ENCODE results near the gene PTPRQ. TPM values are rescaled to one million over a fixed set of nuclear protein-coding genes. Genes with fewer than 3 reads are reported as not detected.

Gene PTPRQ
- total RNA-seq, 1 donor from 2014 or later = 0.07 TPM

GRCh38 chr12:80704420-80704819 is 260.4 kb downstream of the PTPRQ start:
- H3K27ac ChIP-seq = no peak overlapping the region
- no peaks in the 10 kb centered on the region for H3K9me3 ChIP-seq (ENCODE audit: low read depth)
- no peaks in the 10 kb centered on the region for H4K20me1 ChIP-seq (ENCODE audit: low read depth)
- H3K9me3 Mint-ChIP-seq = peaks cover 3% of the 10 kb centered on the region
- peaks cover 10% of the 10 kb centered on the region for H3F3A ChIP-seq (ENCODE audit: low read depth)
- no peak overlapping the region for H2AFZ ChIP-seq (replicated peaks)
- DNase-seq (ENCODE audit: low spot score) = no peak
- peaks cover 18% of the 10 kb centered on the region for H3K4me1 ChIP-seq
- H3K27me3 ChIP-seq = peaks cover 50% of the 10 kb centered on the region
- H3K27ac Mint-ChIP-seq = no peak overlapping the region
- no peak overlapping the region for H3K4me2 ChIP-seq
- peaks cover 4% of the 10 kb centered on the region for H3K36me3 Mint-ChIP-seq
- no peak for TF ChIP-seq EZH2phosphoT487 (IDR thresholded peaks at IDR 0.05)
- H3K4me1 Mint-ChIP-seq = peaks cover 13% of the 10 kb centered on the region
- no peak overlapping the region for H3K4me3 ChIP-seq
- no peaks in the 10 kb centered on the region for H3K36me3 ChIP-seq
- no peaks in the 10 kb centered on the region for H3K79me2 ChIP-seq (ENCODE audit: low read depth)
- H3K9ac ChIP-seq = no peak overlapping the region
- H3K4me3 Mint-ChIP-seq = no peak overlapping the region
- H3K27me3 Mint-ChIP-seq (ENCODE audit: insufficient read depth, low read depth) = peaks cover 19% of the 10 kb centered on the region

DNA sequence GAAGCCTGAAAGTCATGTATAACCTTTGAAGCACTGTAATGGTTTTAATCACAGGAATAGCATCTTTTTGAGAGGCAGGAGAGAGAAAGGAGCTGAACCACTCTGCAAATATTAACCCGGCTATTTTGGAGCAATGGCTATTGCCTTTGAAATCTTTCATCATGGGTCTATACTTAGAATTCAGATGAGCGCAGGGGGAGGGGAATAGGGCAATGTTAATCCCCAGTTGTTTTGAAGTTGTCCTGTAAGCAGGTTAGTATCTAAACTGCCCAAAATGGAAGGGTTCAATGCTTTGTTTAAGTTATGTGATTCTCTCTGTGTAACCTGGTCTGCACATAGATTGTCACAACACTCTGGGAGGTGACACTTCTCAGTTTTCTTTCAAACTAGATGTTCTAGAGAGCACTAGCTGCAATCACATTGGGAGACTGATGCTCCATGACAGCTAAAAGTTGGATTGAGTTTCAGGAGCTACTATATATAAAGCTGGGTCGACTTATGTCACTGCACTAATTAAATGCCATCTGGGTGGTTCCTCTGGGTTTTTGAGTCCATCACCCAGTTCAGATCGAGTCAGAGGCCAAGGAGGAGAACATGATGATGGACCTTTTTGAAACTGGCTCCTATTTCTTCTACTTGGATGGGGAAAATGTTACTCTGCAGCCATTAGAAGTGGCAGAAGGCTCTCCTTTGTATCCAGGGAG is 263.2 kb downstream of the PTPRQ start, which contains the start of gene MYF6:
MYF6 (plus strand) TSS at position 509 of the 704 bp plus-strand sequence; CDS start at position 595, 86 bp downstream.
- peak within 1 kb of the TSS; percentile 88 for H2AFZ ChIP-seq (replicated peaks)
- H3K27me3 ChIP-seq = peaks cover 78% of the 10 kb centered on the region
- peaks cover 34% of the 10 kb centered on the region for H3K27me3 Mint-ChIP-seq (ENCODE audit: insufficient read depth, low read depth)
- peaks cover 3% of the 10 kb centered on the region for H3K9me3 Mint-ChIP-seq
- peaks cover 13% of the 10 kb centered on the region for H3K4me1 Mint-ChIP-seq
- peaks cover 18% of the 10 kb centered on the region for H3K4me1 ChIP-seq
- H3K27ac ChIP-seq = no peak within 1 kb of the TSS
- peaks cover 4% of the 10 kb centered on the region for H3K36me3 Mint-ChIP-seq
- no peak within 1 kb of the TSS for H3K27ac Mint-ChIP-seq
- H3K36me3 ChIP-seq = no peaks in the 10 kb centered on the region
- TF ChIP-seq EZH2 (IDR thresholded peaks at IDR 0.05) (no peak), CTCF (IDR thresholded peaks at IDR 0.05) (no peak), EZH2phosphoT487 (IDR thresholded peaks at IDR 0.05) (no peak)
- H3K79me2 ChIP-seq (ENCODE audit: low read depth) = no peaks in the 10 kb centered on the region
- peak within 1 kb of the TSS; percentile 48 for H3K4me3 ChIP-seq
- H4K20me1 ChIP-seq (ENCODE audit: low read depth) = no peaks in the 10 kb centered on the region
- no peaks in the 10 kb centered on the region for H3K9me3 ChIP-seq (ENCODE audit: low read depth)
- no peak for DNase-seq (ENCODE audit: low spot score)
- H3K4me2 ChIP-seq = peak within 1 kb of the TSS; percentile 76
- H3F3A ChIP-seq (ENCODE audit: low read depth) = peaks cover 25% of the 10 kb centered on the region
- no peak within 1 kb of the TSS for H3K9ac ChIP-seq
- peak within 1 kb of the TSS; percentile 86 for H3K4me3 Mint-ChIP-seq

DNA sequence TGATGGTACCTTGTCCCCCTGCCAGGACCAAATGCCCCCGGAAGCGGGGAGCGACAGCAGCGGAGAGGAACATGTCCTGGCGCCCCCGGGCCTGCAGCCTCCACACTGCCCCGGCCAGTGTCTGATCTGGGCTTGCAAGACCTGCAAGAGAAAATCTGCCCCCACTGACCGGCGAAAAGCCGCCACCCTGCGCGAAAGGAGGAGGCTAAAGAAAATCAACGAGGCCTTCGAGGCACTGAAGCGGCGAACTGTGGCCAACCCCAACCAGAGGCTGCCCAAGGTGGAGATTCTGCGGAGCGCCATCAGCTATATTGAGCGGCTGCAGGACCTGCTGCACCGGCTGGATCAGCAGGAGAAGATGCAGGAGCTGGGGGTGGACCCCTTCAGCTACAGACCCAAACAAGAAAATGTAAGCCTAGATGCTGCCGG is 263.8 kb downstream of the PTPRQ start:
- H3K4me3 Mint-ChIP-seq = peak overlapping the region; percentile 86
- no peaks in the 10 kb centered on the region for H3K79me2 ChIP-seq (ENCODE audit: low read depth)
- no peak overlapping the region for H3K9ac ChIP-seq
- H3K27me3 ChIP-seq = peaks cover 82% of the 10 kb centered on the region
- TF ChIP-seq CTCF (IDR thresholded peaks at IDR 0.05) (no peak), EZH2phosphoT487 (IDR thresholded peaks at IDR 0.05) (no peak), EZH2 (IDR thresholded peaks at IDR 0.05) (no peak)
- H3K27ac ChIP-seq = no peak overlapping the region
- H2AFZ ChIP-seq (replicated peaks) = peak overlapping the region; percentile 88
- H3K36me3 ChIP-seq = no peaks in the 10 kb centered on the region
- peak; percentile 46 for DNase-seq (ENCODE audit: low spot score)
- H3K4me1 ChIP-seq = peaks cover 17% of the 10 kb centered on the region
- H3K9me3 Mint-ChIP-seq = peaks cover 3% of the 10 kb centered on the region
- no peaks in the 10 kb centered on the region for H3K9me3 ChIP-seq (ENCODE audit: low read depth)
- peak overlapping the region; percentile 48 for H3K4me3 ChIP-seq
- no peak overlapping the region for H3K27ac Mint-ChIP-seq
- H4K20me1 ChIP-seq (ENCODE audit: low read depth) = no peaks in the 10 kb centered on the region
- peak overlapping the region; percentile 76 for H3K4me2 ChIP-seq
- H3K36me3 Mint-ChIP-seq = peaks cover 4% of the 10 kb centered on the region
- peaks cover 34% of the 10 kb centered on the region for H3K27me3 Mint-ChIP-seq (ENCODE audit: insufficient read depth, low read depth)
- peaks cover 25% of the 10 kb centered on the region for H3F3A ChIP-seq (ENCODE audit: low read depth)
- peaks cover 16% of the 10 kb centered on the region for H3K4me1 Mint-ChIP-seq

All from neural progenitor cell (in vitro differentiated cells).